H1 (cell line): ENCODE measurements around the gene AKR1C1. TPM values are rescaled to one million over a fixed set of nuclear protein-coding genes. Genes with fewer than 3 reads are reported as not detected.

ENCODE experiments used
- CTCF ChIA-PET: fragments of 300-600 bp; sonication (Branson Sonifier 250); formaldehyde crosslinking; loops from one replicate; lab custom pipeline; 2021; ENCODE audit not compliant: partially characterized antibody; lab: Charles Lee
- POLR2A ChIA-PET: fragments of 300-600 bp; sonication (Branson Sonifier 250); formaldehyde crosslinking; loops from one replicate; lab custom pipeline; 2021; ENCODE audit warnings: inconsistent platforms; ENCODE audit not compliant: partially characterized antibody; lab: Charles Lee
- DNase-seq, 2 experiments: peaks; one replicate each; pipeline versions ENCODE4 v3.0.0 to v3.0.0-alpha.2; 2010 to 2022; ENCODE audit warnings: low spot score in 2 of 2, low read depth in 1 of 2, mixed read lengths in 1 of 2
- FAIRE-seq: peaks from 2 replicates; lab custom pipeline; 2011; peaks lifted over from hg19 to GRCh38; lab: Jason Lieb, UNC
- H2AFZ ChIP-seq: 2 replicates; pipeline ENCODE4 v1.8.1; 2012; ENCODE audit warnings: low read length, inconsistent platforms
- H2AK5ac ChIP-seq: 2 replicates; pipeline ENCODE4 v1.6.1; 2013; ENCODE audit warnings: low read depth, low read length
- H2BK120ac ChIP-seq: replicated peaks from 2 replicates; pipeline ENCODE3; 2013; ENCODE audit warnings: low read depth, low read length, inconsistent platforms
- H2BK12ac ChIP-seq: 2 replicates; pipeline ENCODE4 v1.6.1; 2013; ENCODE audit warnings: low read depth, low read length
- H2BK15ac ChIP-seq: 2 replicates; pipeline ENCODE4 v1.6.1; 2013; ENCODE audit warnings: low read length
- H2BK20ac ChIP-seq: 2 replicates; pipeline ENCODE4 v1.6.1; 2013; ENCODE audit warnings: low read length
- H2BK5ac ChIP-seq: 2 replicates; pipeline ENCODE4 v1.6.1; 2013; ENCODE audit warnings: low read depth, low read length
- H3K14ac ChIP-seq: 2 replicates; pipeline ENCODE4 v1.6.1; 2013; ENCODE audit warnings: inconsistent platforms; ENCODE audit not compliant: insufficient read length
- H3K18ac ChIP-seq: 2 replicates; pipeline ENCODE4 v1.6.1; 2013; ENCODE audit warnings: low read length; ENCODE audit errors: extremely low read depth
- H3K23ac ChIP-seq: 2 replicates; pipeline ENCODE4 v1.6.1; 2013; ENCODE audit warnings: inconsistent platforms; ENCODE audit not compliant: insufficient read length
- H3K23me2 ChIP-seq: 2 replicates; pipeline ENCODE4 v1.6.1; 2013; ENCODE audit warnings: low read depth, low read length
- H3K27ac ChIP-seq: 2 replicates; pipeline ENCODE4 v1.6.1; 2011; ENCODE audit warnings: low read depth, low read length, inconsistent platforms
- H3K27me3 ChIP-seq, 4 experiments: replicated peaks in 1 of 4; 1 replicate in 1 of 4; 2 replicates in 3 of 4; pipeline versions ENCODE4 v1.6.1 to v1.8.1; 2011 to 2013; ENCODE audit warnings: low read length in 3 of 4, mild to moderate bottlenecking in 3 of 4, inconsistent platforms in 2 of 4, mixed read lengths in 2 of 4, moderate library complexity in 1 of 4; ENCODE audit not compliant: control insufficient read depth in 3 of 4, insufficient read depth in 3 of 4; ENCODE audit errors: extremely low read depth in 1 of 4
- H3K36me3 ChIP-seq, 4 experiments: 2 replicates each; pipeline versions ENCODE4 v1.6.1 to v1.8.1; 2011 to 2013; ENCODE audit warnings: mild to moderate bottlenecking in 4 of 4, low read length in 3 of 4, moderate library complexity in 2 of 4, control low read depth in 1 of 4, inconsistent platforms in 1 of 4; ENCODE audit not compliant: insufficient read depth in 4 of 4, control insufficient read depth in 2 of 4
- H3K4ac ChIP-seq: replicated peaks from 2 replicates; pipeline ENCODE3; 2013; ENCODE audit warnings: low read length, low read depth, mixed read lengths, inconsistent platforms; ENCODE audit not compliant: insufficient read length
- H3K4me1 ChIP-seq, 4 experiments: replicated peaks in 1 of 4; 1 replicate in 1 of 4; 2 replicates in 3 of 4; pipeline versions ENCODE4 v1.6.1 to v1.8.1; 2011 to 2013; ENCODE audit warnings: low read length in 3 of 4, inconsistent platforms in 2 of 4, mixed read lengths in 1 of 4; ENCODE audit not compliant: insufficient read depth in 4 of 4, control insufficient read depth in 3 of 4
- H3K4me2 ChIP-seq, 2 experiments: 2 replicates each; pipeline versions ENCODE4 v1.6.1 to v1.8.1; 2011 to 2013; ENCODE audit warnings: low read depth in 2 of 2, low read length in 2 of 2, control low read depth in 1 of 2, inconsistent platforms in 1 of 2, mild to moderate bottlenecking in 1 of 2; ENCODE audit not compliant: insufficient read depth in 1 of 2
- H3K4me3 ChIP-seq, 4 experiments: fragments of 200-600, 300-600 bp in 1 of 4; sonication (generic), shearing (Covaris generic), sonication (Bioruptor Twin) in 1 of 4; 2 replicates each; pipeline versions ENCODE4 v1.5.1 to v1.8.1; 2011 to 2016; ENCODE audit warnings: low read length in 4 of 4, low read depth in 3 of 4, control low read depth in 2 of 4, inconsistent platforms in 2 of 4, mild to moderate bottlenecking in 2 of 4, mixed read lengths in 1 of 4, moderate library complexity in 1 of 4; ENCODE audit not compliant: insufficient read depth in 2 of 4; ENCODE audit errors: extremely low read depth in 1 of 4
- H3K56ac ChIP-seq: replicated peaks from 2 replicates; pipeline ENCODE3; 2013; ENCODE audit warnings: low read depth, mild to moderate bottlenecking, mixed read lengths, low read length, inconsistent platforms; ENCODE audit not compliant: insufficient read length
- H3K79me1 ChIP-seq: 2 replicates; pipeline ENCODE4 v1.6.1; 2013; ENCODE audit warnings: low read depth, low read length, control low read depth
- H3K79me2 ChIP-seq, 2 experiments: 2 replicates each; pipeline versions ENCODE4 v1.6.1 to v1.8.1; 2012 to 2013; ENCODE audit warnings: low read length in 2 of 2, mild to moderate bottlenecking in 2 of 2, inconsistent platforms in 1 of 2; ENCODE audit not compliant: insufficient read depth in 2 of 2, control insufficient read depth in 1 of 2
- H3K9ac ChIP-seq, 4 experiments: replicated peaks in 1 of 4; 1 replicate in 1 of 4; 2 replicates in 3 of 4; pipeline versions ENCODE4 v1.6.1 to v1.8.1; 2011 to 2013; ENCODE audit warnings: low read depth in 3 of 4, low read length in 3 of 4, control low read depth in 2 of 4, mild to moderate bottlenecking in 2 of 4, moderate library complexity in 2 of 4, inconsistent platforms in 1 of 4; ENCODE audit errors: extremely low read depth in 1 of 4
- H3K9me3 ChIP-seq, 2 experiments: 2 replicates each; pipeline versions ENCODE4 v1.6.1 to v1.8.1; 2012 to 2013; ENCODE audit warnings: mild to moderate bottlenecking in 2 of 2, moderate library complexity in 2 of 2, control low read depth in 1 of 2, inconsistent platforms in 1 of 2, low read depth in 1 of 2, low read length in 1 of 2, mixed read lengths in 1 of 2; ENCODE audit not compliant: insufficient read depth in 2 of 2
- H4K20me1 ChIP-seq, 2 experiments: replicated peaks in 1 of 2; 2 replicates each; pipeline versions ENCODE3 to v1.8.1; 2011 to 2013; ENCODE audit warnings: inconsistent platforms in 2 of 2, low read length in 2 of 2, mild to moderate bottlenecking in 1 of 2; ENCODE audit not compliant: insufficient read depth in 2 of 2, control insufficient read depth in 1 of 2
- H4K5ac ChIP-seq: 2 replicates; pipeline ENCODE4 v1.6.1; 2013; ENCODE audit warnings: low read length, low read depth, mixed read lengths, inconsistent platforms; ENCODE audit not compliant: insufficient read length
- H4K8ac ChIP-seq: 2 replicates; pipeline ENCODE4 v1.8.0; 2013; ENCODE audit warnings: mild to moderate bottlenecking, moderate library complexity, low read length, inconsistent platforms; ENCODE audit not compliant: insufficient read depth; ENCODE audit errors: extremely low read depth
- H4K91ac ChIP-seq: replicated peaks from 2 replicates; pipeline ENCODE3; 2013; ENCODE audit warnings: low read length, mixed read lengths, inconsistent platforms; ENCODE audit not compliant: insufficient read length
- ASH2L ChIP-seq: fragments of 200-600, 300-600 bp; sonication (generic); IDR thresholded peaks from one replicate; pipeline ENCODE4 v1.7.1; 2017; ENCODE audit warnings: low read length
- EZH2 ChIP-seq: fragments of 200-600 bp; sonication (generic); IDR thresholded peaks from 2 replicates; pipeline ENCODE4 v1.7.1; 2012; ENCODE audit warnings: low read depth, mild to moderate bottlenecking, moderate library complexity, low read length, inconsistent platforms; ENCODE audit not compliant: severe bottlenecking
- GABPA ChIP-seq: IDR thresholded peaks from 2 replicates; pipeline ENCODE4 v1.6.1; 2011; ENCODE audit warnings: mild to moderate bottlenecking, low read length, moderate library complexity, borderline replicate concordance; ENCODE audit not compliant: insufficient read depth
- HDAC6 ChIP-seq: IDR thresholded peaks from one replicate; pipeline ENCODE4 v1.7.1; 2012; ENCODE audit warnings: low read depth, mild to moderate bottlenecking, inconsistent platforms, low read length, moderate library complexity
- MAFK ChIP-seq: IDR thresholded peaks from 2 replicates; pipeline ENCODE4 v1.6.1; 2012; ENCODE audit warnings: low read depth, mild to moderate bottlenecking, improper control_type of control experiment, low read length
- NRF1 ChIP-seq: IDR thresholded peaks from 2 replicates; pipeline ENCODE4 v1.6.1; 2011; ENCODE audit warnings: mild to moderate bottlenecking, low read depth, low read length, improper control_type of control experiment
- POLR2A ChIP-seq, 2 experiments: IDR thresholded peaks; 1 replicate in 1 of 2; 2 replicates in 1 of 2; pipeline ENCODE4 v1.6.1; 2011; ENCODE audit warnings: low read depth in 2 of 2, low read length in 2 of 2, mild to moderate bottlenecking in 2 of 2; ENCODE audit errors: control extremely low read depth in 1 of 2
- POU5F1 ChIP-seq: IDR thresholded peaks from 2 replicates; pipeline ENCODE4 v1.6.1; 2011; ENCODE audit warnings: low read depth, mild to moderate bottlenecking, low read length, moderate library complexity
- RBBP5 ChIP-seq: IDR thresholded peaks from 2 replicates; pipeline ENCODE4 v1.7.1; 2012; ENCODE audit warnings: low read depth, mild to moderate bottlenecking, inconsistent platforms, low read length, moderate library complexity, borderline replicate concordance
- RFX5 ChIP-seq: IDR thresholded peaks from 2 replicates; pipeline ENCODE4 v1.6.1; 2011; ENCODE audit warnings: low read depth, low read length, improper control_type of control experiment, borderline replicate concordance
- SUZ12 ChIP-seq: fragments of 200-600 bp; sonication (generic); IDR thresholded peaks from 2 replicates; pipeline ENCODE4 v1.6.1; 2012; ENCODE audit warnings: mild to moderate bottlenecking, inconsistent platforms, low read length, moderate library complexity, mixed read lengths
- YY1 ChIP-seq: IDR thresholded peaks from 2 replicates; pipeline ENCODE4 v1.6.1; 2011; ENCODE audit warnings: low read depth, mild to moderate bottlenecking, low read length
- WGBS, 2 experiments: shearing (Covaris generic) in 1 of 2; methylation state at CpG; one replicate each; pipeline versions ENCODE4 v1.1.6 to v1.1.7; 2013 to 2015; ENCODE audit warnings: low lambda C conversion rate in 2 of 2, mixed read lengths in 2 of 2, inconsistent platforms in 1 of 2, low coverage in 1 of 2, missing lambda C conversion rate in 1 of 2; ENCODE audit not compliant: insufficient replicate concordance in 2 of 2, insufficient coverage in 1 of 2, insufficient read length in 1 of 2; ENCODE audit errors: extremely low coverage in 1 of 2, missing lambda C conversion rate in 1 of 2; 5-methylcytosine and 5-hydroxymethylcytosine counted together
- polyA plus RNA-seq, 7 experiments: library from polyadenylated mRNA; depleted of rRNA in 3 of 7; stranded (reverse) in 5 of 7; unstranded in 2 of 7; fragments of >200 nt in 5 of 7; fragments of 200-250 nt in 2 of 7; gene quantifications; 1 replicate in 5 of 7; 2 replicates in 1 of 7; 4 replicates in 1 of 7; pipeline versions ENCODE4 v1.2.1 to v1.2.3, GENCODE V29; 2011 to 2013; ENCODE audit warnings: missing spikeins in 2 of 7, mixed read lengths in 2 of 7
- total RNA-seq: library from RNA; stranded (reverse); fragmentation: NEBNext Ultra II Directional; extraction: Animal tissue kit (Norgen Biotek cat#: 25700); gene quantifications from 2 replicates; pipeline ENCODE4 v1.2.1, GENCODE V29; 2021

The AKR1C1 gene
- total and polyA plus RNA-seq, 2 of the 8 experiments (the other 6 are each of a cell fraction or from before 2014, with no cell fraction given): 1.4 to 2.1 TPM

DNA sequence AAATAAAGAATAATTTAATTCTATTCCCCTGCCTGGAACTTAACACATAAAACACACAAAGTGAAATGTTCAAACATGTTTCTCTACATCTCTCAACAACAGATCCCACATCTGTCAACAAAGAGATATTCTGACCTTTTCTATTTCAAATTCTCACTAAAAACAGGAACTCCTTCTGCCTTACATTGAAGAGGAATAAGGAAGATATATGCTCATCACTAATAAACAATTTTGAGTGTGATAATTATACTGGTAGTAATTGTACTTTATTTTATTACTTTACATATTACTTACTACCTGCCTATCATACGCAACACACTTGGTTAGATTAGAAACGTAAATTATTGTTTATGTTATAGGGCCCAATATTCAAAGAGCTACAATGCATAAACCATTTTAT lies 27.0 kb downstream of the AKR1C1 start:
- no peak overlapping the region for H3K27ac ChIP-seq
- WGBS, 2 experiments: 98% methylated on average over 2 of the region's 2 CpGs; no CpG with 5 or more reads in 1 of the 2 experiments

More for the DNA sequence above, 27.0 kb downstream of the AKR1C1 start:
- Histone ChIP-seq H4K5ac (no peak overlapping the region), H2BK5ac (no peak overlapping the region), H3K4me3 (no peak overlapping the region), H3K23me2 (no peaks in the 10 kb centered on the region), H3K9ac (no peak overlapping the region), H3K36me3 (no peaks in the 10 kb centered on the region), H2BK15ac (no peak overlapping the region), H2BK20ac (no peak overlapping the region), H3K4ac (no peak overlapping the region), H4K8ac (no peak overlapping the region), H3K4me1 (no peaks in the 10 kb centered on the region), H3K79me1 (no peaks in the 10 kb centered on the region), H3K56ac (no peak overlapping the region), H4K91ac (no peak overlapping the region), H3K23ac (no peak overlapping the region), H2BK120ac (no peak overlapping the region), H4K20me1 (no peaks in the 10 kb centered on the region), H3K79me2 (no peaks in the 10 kb centered on the region), H3K18ac (no peak overlapping the region), H2BK12ac (no peak overlapping the region), H3K9me3 (no peaks in the 10 kb centered on the region; a peak in 1 of 4 replicates), H2AK5ac (no peak overlapping the region), H2AFZ (no peak overlapping the region), H3K27me3 (no peaks in the 10 kb centered on the region), H3K4me2 (no peak overlapping the region), H3K14ac (no peak overlapping the region)
- no peak for TF ChIP-seq NRF1
- TF ChIP-seq POU5F1: no peak
- TF ChIP-seq RBBP5: no peak
- no peak for TF ChIP-seq EZH2
- TF ChIP-seq YY1: no peak
- no peak for TF ChIP-seq GABPA
- TF ChIP-seq SUZ12: no peak
- TF ChIP-seq HDAC6: no peak
- TF ChIP-seq MAFK: no peak
- no peak for TF ChIP-seq ASH2L
- no peak for TF ChIP-seq POLR2A (IDR thresholded peaks at IDR 0.05; ENCODE audit: control extremely low read depth in 1 of 2, low read depth in 2 of 2, low read length in 2 of 2)
- TF ChIP-seq RFX5: no peak
- POLR2A ChIA-PET: no interaction called here
- no peak for DNase-seq
- FAIRE-seq: no peak
- CTCF ChIA-PET: interaction anchor here (0.6 kb wide), 1 partner anchor 173 kb away, joined by 3 read pairs; no protein-coding TSS in a partner anchor
